ENCODE data around the gene CAPN7. TPM values are rescaled to one million over a fixed set of nuclear protein-coding genes. Genes with fewer than 3 reads are reported as not detected.

CAPN7 gene
- total and polyA plus RNA-seq, 8 donors, result 7.1 to 23.9 (median 18.8) TPM

DNA sequence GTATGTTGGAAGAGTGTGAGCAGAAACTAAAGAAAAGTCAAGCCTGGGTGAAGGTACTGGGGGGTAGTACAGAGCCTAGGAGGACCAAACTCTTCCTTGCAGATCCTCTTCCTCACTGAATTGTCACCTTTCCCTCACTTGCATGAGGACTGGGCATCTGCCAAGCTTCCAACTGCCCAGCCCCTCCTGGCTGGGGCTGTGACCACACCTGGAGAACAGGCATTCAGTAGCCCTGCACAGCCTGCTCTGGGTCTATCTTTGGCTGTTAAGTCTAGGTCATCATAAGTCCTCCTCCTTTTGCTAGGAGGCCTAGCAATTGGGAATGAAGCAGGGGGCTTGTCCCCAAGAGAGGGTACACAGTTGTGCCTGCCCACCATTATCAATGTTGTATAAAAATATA lies 55.2 kb downstream of the CAPN7 start:
- peak in 1 of 4 donors; percentile 5 for ATAC-seq

DNA sequence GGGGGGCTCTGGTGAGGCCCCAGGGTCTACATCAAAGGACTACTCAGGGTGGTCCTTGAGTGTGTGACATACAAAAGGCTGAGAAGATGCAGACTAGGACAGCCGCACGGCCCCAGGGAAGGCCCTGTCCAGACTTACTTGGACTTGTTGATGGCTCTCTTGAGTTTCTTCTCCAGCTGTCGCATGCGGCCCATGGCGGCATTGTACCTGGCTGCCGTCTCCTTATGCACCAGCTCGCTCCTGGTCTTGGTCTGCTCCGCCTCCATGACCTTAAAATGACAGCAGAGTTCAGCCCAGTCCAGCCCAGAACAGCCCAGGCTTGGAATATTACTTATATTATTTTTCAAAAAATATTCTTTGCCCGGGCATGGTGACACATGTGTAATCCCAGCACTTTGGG lies 56.0 kb downstream of the CAPN7 start:
- Histone ChIP-seq H3K36me3 (peaks cover 0 to 6% (median 0%) of the 10 kb centered on the region in 3 donors), H3K4me3 (no peak overlapping the region), H3K9me3 (no peaks in the 10 kb centered on the region), H3K4me1 (peaks cover 0 to 11% (median 0%) of the 10 kb centered on the region in 3 donors), H3K27ac (no peak overlapping the region), H3K27me3 (no peaks in the 10 kb centered on the region)
- intact Hi-C loops (cut with DNase I), result loop anchor here in 2 of 3 donors (10.0 kb wide), 2 partner anchors 123 to 293 kb away; no protein-coding TSS in a partner anchor
- FAIRE-seq (no peak), DNase-seq (no peak), ATAC-seq (no peak)
- 87 to 89% methylated on average over 9 of the region's 9 CpGs for WGBS, 2 donors
- TF ChIP-seq, protein P1, sequence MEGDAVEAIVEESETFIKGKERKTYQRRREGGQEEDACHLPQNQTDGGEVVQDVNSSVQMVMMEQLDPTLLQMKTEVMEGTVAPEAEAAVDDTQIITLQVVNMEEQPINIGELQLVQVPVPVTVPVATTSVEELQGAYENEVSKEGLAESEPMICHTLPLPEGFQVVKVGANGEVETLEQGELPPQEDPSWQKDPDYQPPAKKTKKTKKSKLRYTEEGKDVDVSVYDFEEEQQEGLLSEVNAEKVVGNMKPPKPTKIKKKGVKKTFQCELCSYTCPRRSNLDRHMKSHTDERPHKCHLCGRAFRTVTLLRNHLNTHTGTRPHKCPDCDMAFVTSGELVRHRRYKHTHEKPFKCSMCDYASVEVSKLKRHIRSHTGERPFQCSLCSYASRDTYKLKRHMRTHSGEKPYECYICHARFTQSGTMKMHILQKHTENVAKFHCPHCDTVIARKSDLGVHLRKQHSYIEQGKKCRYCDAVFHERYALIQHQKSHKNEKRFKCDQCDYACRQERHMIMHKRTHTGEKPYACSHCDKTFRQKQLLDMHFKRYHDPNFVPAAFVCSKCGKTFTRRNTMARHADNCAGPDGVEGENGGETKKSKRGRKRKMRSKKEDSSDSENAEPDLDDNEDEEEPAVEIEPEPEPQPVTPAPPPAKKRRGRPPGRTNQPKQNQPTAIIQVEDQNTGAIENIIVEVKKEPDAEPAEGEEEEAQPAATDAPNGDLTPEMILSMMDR (IDR thresholded peaks at IDR 0.05), result no peak

More for the DNA sequence above, 55.2 kb downstream of the CAPN7 start:
- intact Hi-C loops (cut with DNase I), result loop anchor here in 2 of 3 donors (10.0 kb wide), 2 partner anchors 124 to 294 kb away; no protein-coding TSS in a partner anchor
- TF ChIP-seq, protein P1 (IDR thresholded peaks at IDR 0.05), result no peak
- FAIRE-seq (no peak), DNase-seq (no peak)
- Histone ChIP-seq H3K27ac (no peak overlapping the region), H3K9me3 (no peaks in the 10 kb centered on the region), H3K36me3 (peaks cover 0 to 12% (median 7%) of the 10 kb centered on the region in 3 donors), H3K27me3 (no peaks in the 10 kb centered on the region), H3K4me1 (peaks cover 0 to 11% (median 0%) of the 10 kb centered on the region in 3 donors), H3K4me3 (no peak overlapping the region)

DNA sequence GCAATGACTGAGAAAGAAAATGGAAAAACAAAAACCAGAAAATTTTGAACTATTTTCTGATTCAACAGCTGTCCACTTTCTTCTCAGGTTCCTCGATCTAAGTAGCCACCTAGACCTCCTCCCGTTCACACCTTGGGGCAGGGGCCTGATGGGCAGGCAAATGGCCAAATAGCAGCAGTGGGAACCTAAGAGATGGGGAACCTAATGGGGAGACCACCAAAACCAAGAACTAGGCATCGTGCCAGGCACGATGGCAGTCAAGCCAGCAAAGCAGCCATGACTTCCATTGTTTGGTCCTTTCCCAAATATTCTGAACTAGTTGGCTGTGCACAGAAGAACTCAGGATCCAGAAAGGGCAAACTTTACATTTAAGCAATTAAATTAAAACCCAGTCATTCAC lies 57.1 kb downstream of the CAPN7 start:
- Histone ChIP-seq H3K27ac (no peak overlapping the region), H3K4me3 (no peak overlapping the region), H3K27me3 (no peaks in the 10 kb centered on the region), H3K36me3 (no peaks in the 10 kb centered on the region), H3K4me1 (peaks cover 0 to 11% (median 1%) of the 10 kb centered on the region in 3 donors), H3K9me3 (no peaks in the 10 kb centered on the region)
- FAIRE-seq (no peak), DNase-seq (no peak), ATAC-seq (no peak)
- TF ChIP-seq, protein P1 (IDR thresholded peaks at IDR 0.05), result no peak
- 79 to 82% methylated on average over 4 of the region's 4 CpGs for WGBS, 2 donors
- intact Hi-C loops (cut with DNase I), result loop anchor here in 2 of 3 donors (10.0 kb wide), 2 partner anchors 122 to 292 kb away; no protein-coding TSS in a partner anchor

DNA sequence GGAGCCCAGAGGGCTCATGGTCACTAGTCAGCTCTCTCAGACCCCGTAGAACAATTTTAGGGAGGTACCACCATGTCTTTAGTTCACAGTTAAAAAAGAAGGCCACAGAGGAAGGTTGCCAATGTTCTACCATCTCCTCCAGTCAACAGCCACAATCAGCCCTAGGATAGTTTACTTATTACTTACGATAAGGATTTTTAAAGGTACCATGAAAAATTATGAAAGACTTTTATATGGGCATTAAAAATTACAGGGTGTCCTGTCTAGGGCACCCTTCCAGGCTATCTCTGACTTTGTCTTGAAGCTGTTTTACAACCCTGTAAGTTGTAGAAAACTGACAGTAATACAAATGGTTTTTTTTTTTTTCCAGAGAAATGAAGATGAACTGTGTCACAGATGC lies 57.9 kb downstream of the CAPN7 start:
- ATAC-seq, result no peak
- no peak for DNase-seq
- 20 to 21% methylated on average over 2 of the region's 2 CpGs for WGBS, 2 donors
- H3K27ac ChIP-seq, result no peak overlapping the region
- peaks cover 0 to 11% (median 4%) of the 10 kb centered on the region in 3 donors for H3K4me1 ChIP-seq
- no peak overlapping the region for H3K4me3 ChIP-seq
- intact Hi-C loops (cut with DNase I), result loop anchor here in 2 of 3 donors (10.0 kb wide), 2 partner anchors 121 to 291 kb away; no protein-coding TSS in a partner anchor
- TF ChIP-seq, protein P1 (IDR thresholded peaks at IDR 0.05), result no peak
- H3K9me3 ChIP-seq, result no peaks in the 10 kb centered on the region
- H3K36me3 ChIP-seq, result no peaks in the 10 kb centered on the region
- no peaks in the 10 kb centered on the region for H3K27me3 ChIP-seq
- FAIRE-seq, result no peak

DNA sequence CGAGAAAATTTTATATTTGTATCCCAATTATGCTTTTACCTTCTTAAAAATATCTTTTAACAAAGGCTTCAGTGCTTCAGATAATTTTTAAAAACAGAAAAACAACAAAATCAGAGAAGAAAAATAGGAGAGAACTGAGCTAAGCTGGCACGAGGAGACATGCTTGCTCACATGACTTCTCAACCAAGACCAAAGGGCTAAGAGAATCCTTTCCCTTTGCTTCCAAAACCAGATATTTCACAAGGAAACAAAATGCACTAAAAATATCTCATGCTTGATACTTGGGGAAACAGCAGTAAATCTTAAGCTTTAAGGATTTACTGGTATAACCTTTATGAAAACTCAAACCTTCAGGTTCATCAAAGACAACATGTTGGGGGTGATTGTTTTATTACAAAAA lies 58.4 kb downstream of the CAPN7 start:
- no peak overlapping the region for H3K4me3 ChIP-seq
- intact Hi-C loops (cut with DNase I), result loop anchor here in 2 of 3 donors (10.0 kb wide), 2 partner anchors 120 to 290 kb away; no protein-coding TSS in a partner anchor
- H3K27ac ChIP-seq, result no peak overlapping the region
- no peaks in the 10 kb centered on the region for H3K36me3 ChIP-seq
- ATAC-seq (no peak), FAIRE-seq (no peak), DNase-seq (no peak)
- no peaks in the 10 kb centered on the region for H3K9me3 ChIP-seq
- WGBS, 2 donors, result 78 to 88% methylated on average over 2 of the region's 2 CpGs
- peaks cover 0 to 11% (median 4%) of the 10 kb centered on the region in 3 donors for H3K4me1 ChIP-seq
- no peaks in the 10 kb centered on the region for H3K27me3 ChIP-seq
- TF ChIP-seq, protein P1 (IDR thresholded peaks at IDR 0.05), result no peak

Data from pancreas (tissue), 10 donors.